ENCODE results near the gene MFGE8. TPM values are rescaled to one million over a fixed set of nuclear protein-coding genes. Genes with fewer than 3 reads are reported as not detected.
A peak's percentile ranks its signal among the peaks of the same experiment; 100 is the strongest.

Gene MFGE8
- total RNA-seq, 1 experiment from 2014 or later = 38.1 TPM

DNA sequence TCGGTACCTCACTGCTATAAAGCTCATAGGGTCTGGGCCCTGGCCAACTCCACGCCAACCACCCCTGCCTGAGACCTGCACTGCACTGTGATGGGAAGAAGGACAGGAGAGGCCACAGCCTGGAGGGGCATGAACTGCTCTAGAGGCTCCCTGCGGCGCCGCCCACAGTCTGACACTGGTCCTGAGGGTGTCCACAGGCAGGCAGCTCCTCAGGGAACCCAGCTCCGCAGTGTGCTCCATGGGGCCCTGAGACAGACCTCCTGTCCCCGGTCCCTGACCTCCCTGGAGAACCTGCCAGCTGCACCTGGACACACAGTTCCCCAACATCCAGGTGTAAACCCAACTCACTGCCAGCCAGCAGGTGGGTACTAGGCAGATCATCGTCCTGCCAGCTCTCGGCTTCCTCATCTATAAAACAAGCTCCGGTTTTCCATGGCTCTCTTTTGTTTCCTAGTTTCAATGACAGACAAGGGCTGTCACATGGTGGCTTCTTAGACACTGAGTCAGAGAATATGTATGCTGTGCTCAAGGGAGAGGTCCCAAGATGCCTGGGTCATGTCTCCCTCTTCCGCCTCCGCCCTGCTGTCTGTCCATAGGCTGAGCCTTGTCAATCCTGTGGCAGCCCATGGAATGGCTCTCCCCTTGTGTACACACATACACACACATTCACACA lies 12.7 kb downstream of the MFGE8 start:
- DNase-seq (ENCODE audit: low spot score) = peak; percentile 74

GRCh38 chr15:88899251-88899650 lies 13.9 kb downstream of the MFGE8 start:
- DNase-seq (ENCODE audit: low spot score) = no peak

DNA sequence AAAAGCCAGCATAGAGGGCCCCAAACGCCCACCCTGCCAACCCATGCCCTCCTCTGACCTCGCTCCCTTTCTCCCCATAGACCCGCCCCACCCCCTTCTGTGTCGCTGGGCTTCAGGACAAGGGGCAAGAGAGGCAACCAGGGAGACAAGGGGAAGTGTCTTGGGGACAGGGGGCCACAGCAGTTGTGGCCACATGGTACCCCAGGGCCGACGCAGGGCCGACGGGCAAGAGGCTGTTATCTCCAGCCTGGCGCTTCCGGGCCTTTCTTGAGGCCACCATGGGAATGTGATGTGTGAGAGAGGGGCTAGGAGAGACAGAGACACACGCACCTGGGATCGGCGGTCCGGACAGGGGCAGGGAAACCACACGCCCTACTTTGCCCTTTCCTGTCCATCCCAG lies 14.4 kb downstream of the MFGE8 start:
- DNase-seq (ENCODE audit: low spot score) = no peak

DNA sequence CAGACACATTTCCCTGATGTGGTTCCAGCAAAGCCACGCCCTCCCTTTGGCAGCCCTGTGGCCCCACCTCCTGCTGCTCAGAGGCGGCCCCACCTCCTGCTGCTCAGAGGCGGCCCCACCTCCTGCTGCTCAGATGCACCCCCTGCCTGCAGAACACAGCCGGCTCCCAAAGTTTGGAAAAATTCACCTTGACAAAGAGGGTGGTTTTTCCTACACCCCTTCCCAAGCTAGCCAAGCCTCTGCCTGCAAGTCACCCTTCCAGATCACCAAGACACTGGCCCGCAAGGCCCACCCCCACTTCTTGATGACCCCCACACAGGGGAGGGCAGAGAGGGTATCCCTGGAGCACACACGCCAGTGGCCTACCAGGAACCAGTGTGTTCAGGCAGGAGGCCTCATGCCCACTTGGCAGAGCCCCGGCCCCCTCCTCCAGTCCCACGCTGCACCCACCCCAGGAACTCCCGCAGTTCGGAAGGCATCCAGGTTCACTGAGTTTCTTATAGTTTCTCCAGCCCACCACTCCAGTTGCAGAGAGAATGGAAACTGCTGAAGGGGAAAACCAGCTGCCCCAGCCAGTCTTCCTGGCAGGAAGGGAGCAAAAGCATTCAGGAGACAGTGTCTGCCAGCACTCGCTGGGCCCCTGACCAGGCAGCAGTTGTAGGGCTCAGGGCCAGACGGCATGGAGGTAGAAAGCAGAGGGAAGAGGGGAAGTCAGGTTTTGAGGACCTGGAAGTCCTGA lies 15.6 kb downstream of the MFGE8 start:
- peak; percentile 87 for DNase-seq (ENCODE audit: low spot score)

DNA sequence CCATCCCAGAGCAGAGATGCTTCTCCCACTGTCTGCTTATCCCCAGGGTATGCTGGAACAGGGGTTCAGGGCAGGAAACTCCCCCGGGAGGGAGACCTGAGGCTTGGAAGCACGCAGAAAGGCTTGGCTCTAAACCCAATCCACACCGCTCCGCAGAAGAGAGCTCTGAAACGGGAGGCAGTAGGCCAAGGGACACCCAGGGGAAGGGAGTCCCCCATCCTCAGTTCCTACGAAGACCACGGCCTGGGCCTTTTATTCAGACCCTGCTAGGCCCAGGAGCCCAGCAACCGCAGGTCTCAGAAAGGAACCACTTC lies 16.1 kb downstream of the MFGE8 start:
- DNase-seq (ENCODE audit: low spot score) = no peak

DNA sequence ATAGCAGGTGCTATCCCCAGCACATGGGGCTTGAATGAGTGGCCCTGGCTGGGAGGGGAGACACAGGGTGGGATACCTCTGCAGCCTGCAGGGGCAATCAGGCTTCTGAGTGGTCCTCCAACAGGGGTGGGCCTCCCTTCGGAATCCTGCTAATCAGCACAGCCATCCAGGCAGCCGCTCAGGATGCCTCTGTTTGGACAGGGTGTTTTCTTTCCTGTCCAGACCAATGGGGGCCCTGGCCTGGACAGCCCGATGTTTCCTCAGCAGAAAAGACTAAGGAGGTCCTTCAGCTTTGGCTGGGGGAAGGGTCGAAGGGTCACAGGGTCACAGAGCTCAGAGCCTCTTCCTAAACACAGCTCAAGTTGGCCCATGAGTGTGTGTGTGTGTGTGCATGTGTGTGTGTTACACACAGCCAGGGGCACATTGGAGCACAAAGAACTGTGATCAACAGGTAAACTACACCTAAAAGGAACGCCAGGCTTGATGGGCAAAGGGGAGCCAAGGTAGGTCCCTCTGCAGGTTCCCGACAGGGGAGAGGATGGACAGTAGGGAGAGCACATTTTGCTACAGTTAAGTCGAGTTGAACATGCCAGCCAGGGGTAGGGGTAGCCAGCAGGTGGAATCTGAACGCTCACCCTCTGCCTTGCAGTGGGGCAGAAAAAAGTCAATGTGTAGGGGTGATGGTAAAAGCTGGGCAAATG lies 16.7 kb downstream of the MFGE8 start:
- DNase-seq (ENCODE audit: low spot score) = no peak

DNA sequence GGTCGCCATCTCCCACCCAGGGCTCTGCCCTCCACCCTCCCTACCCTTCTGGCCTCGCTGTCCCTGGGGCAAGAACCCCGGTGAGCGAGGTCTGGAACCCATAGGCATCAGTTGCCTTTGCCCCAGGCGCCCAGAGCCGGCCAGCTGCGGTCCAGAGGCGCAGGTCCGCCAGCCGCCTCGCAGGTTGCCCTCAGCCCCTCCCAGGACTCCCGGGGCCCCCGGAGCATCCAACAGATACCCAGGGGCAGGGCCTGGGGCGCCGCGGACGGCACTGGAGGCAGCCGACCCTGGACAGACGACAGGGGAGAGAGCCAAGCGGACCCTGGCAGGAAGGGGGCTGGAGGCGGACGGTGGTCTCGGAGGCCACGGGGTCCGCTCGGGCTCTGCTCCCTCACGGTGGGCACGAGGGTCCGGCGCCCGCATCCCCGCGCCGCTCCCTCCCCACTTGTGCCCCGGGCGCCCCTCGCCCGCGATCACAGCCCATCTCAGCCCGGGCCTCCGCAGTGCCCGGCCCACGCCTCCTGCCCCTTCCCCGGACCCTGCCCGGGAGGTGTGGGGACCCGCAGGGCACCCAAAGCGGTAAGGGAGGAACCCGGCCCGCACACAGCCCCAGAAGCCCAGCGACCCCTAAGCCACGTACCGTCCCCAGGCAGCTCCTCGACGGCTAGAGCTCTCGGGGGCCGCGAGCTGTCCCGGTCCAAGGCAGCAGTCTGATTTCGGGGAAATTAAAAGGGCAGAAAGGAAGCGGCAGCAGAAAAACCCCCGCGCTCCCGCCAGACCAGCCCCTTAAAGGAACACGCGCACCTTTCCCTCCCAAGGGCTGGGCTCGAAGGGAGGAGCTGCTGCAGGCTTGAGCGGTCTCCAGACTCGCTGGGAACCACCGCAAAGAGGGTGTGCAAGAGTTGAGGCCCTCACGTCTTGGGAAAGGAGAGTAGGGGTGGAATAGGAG lies 18.1 kb downstream of the MFGE8 start, which contains the start of gene HAPLN3:
Gene HAPLN3 (minus strand): TSS at position 726 of the 949 bp plus-strand sequence. CDS start 8,246 bp downstream, outside the sequence.
- DNase-seq (ENCODE audit: low spot score) = peak; percentile 33

- DNase-seq (ENCODE audit: low spot score) = peak; percentile 84
Observed at GRCh38 chr15:88894348-88894818, 18.8 kb downstream of the MFGE8 start.

DNA sequence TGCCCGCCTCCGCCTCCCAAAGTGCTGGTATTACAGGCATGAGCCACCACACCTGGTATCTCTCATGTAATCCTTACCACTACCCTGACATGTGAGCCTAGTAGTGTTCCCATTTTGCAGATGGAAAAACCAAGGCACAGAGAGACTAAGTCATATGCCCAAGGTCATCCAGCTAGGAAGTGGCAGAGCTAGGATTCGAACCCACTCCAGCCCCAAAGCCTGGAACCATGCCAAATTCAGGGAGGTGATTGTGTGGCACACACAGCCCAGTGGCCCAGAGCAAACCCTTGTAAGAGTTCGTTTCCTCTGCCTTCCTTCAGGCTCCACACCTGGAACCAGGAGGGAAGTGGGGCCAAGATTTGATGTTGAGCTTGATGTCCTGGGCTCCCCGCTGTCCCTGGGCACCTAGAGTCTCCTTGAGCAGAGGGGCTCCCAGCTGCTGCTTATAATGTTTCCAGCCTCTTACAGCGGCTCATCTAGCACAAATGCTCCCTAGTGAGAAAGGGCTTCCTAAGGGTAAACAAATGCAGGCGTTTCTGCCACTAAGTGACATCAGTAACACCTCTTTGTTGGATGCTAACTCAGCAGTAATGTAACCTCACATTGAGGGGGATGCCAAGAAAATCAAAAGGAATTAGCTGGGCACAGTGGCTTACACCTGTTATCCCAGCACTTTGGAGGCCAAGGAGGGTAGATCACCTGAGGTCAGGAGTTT lies 21.5 kb downstream of the MFGE8 start:
- no peak for DNase-seq (ENCODE audit: low spot score)

DNA sequence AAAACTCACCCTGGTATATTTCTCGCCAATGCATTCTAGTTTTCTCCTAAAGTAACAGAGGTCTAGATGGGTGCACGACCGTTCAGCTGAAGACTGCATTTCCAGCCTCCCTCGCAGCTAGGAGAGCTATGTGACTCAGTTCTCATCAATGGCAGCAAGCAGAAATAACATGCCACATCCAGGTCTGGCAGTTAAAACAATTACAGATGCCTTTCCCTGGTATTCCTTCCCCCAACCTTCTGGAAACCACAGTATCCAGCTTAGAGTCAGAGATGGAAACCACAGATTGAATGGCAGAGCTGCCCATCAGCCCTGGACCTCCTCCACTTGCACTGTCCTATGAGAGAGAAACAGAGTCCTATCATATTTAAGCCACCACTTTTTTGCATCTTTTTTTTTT lies 22.7 kb downstream of the MFGE8 start:
- DNase-seq (ENCODE audit: low spot score) = no peak

GRCh38 chr15:88888719-88889118 lies 24.5 kb downstream of the MFGE8 start:
- no peak for DNase-seq (ENCODE audit: low spot score)

DNA sequence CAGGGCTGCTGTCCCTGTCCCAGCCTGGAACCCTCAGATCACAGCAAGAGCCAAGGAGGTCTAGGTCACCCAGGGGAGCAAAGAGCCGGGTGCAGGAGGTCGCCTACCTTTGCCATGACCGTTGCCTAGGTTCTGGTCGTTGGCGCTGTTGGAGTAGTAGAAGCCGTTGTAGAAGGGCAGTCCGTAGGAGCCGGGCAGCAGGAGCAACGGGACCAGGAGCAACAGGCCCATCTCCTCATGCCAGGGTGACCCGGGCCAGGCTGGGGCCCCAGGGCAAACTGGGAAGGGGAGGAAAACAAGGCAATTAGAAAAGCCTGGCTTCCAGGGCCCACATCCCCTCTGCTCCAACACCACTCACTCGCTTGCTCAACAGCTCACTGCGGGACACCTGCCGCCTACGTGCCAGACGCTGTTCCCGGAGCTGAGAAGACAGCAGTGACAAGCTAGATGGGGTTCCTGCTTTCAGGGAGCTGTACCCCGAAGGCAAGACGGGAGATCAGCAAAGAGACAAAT lies 26.1 kb downstream of the MFGE8 start:
- no peak for DNase-seq (ENCODE audit: low spot score)

DNA sequence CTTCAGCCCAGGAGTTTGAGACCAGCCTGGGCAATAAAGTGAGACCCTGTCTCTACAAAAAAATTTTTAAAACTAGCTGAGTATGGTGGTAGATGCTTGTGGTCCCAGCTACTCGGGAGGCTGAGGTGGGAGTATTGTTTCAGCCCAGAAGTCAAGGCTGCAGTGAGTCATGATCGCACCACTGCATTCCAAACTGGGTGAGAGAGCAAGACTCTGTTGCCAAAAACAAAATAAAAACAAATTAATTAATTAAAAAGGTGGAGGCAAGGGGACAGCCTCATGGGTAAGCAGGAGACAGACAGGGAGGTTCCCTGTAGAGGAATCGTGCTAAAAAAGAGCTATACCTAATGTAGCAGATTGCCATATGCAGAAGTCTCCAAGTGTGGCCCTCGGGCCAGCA lies 30.4 kb downstream of the MFGE8 start:
- DNase-seq (ENCODE audit: low spot score) = no peak

GRCh38 chr15:88881775-88882174 lies 31.4 kb downstream of the MFGE8 start:
- DNase-seq (ENCODE audit: low spot score) = no peak

- DNase-seq (ENCODE audit: low spot score) = no peak
Observed at GRCh38 chr15:88880944-88881740, 32.0 kb downstream of the MFGE8 start.

DNA sequence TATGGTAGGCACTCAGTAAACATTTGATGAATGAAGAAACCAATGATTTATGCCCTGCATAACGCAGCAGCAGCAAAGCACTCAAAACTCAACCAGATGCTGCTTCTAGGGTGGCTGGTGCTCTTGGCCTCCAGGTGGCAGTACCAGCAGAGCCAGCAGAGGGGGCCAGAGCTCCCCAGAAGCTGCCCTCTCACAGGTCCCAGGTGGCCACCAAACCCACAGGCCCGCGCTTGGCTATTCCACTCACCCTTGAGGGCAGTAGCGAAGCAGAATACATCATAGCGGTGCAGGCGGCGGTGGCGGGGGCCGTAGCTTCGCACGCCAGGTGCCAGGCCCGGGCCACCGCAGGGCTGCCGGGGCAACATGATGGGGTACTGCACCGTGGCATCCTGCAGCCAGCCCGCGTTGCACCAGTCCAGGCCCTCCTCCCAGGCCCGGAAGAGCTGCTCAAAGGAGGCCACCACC lies 34.4 kb downstream of the MFGE8 start:
- peak; percentile 79 for DNase-seq (ENCODE audit: low spot score)

- DNase-seq (ENCODE audit: low spot score) = no peak
Observed at GRCh38 chr15:88877906-88878305, 35.3 kb downstream of the MFGE8 start.

DNA sequence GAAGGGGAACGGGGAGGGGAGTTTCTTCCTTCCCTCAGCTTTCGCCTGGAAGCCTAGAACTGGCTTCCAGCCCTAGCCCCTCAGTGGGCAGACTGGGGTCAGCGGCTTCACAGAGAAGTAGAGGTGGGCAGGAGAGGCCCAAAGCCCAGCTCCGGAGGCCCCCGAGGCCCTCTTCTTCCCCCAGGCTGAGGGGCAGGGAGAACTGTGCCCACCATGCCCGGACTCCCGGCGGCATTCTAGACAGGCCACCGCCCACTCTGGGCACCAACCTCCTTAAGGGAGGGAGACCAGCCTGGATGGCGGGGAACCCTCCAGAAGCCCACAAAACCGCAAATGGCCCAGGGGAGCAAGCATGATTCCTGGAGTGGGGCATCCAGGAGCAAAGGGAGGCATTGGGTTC lies 35.8 kb downstream of the MFGE8 start:
- no peak for DNase-seq (ENCODE audit: low spot score)

DNA sequence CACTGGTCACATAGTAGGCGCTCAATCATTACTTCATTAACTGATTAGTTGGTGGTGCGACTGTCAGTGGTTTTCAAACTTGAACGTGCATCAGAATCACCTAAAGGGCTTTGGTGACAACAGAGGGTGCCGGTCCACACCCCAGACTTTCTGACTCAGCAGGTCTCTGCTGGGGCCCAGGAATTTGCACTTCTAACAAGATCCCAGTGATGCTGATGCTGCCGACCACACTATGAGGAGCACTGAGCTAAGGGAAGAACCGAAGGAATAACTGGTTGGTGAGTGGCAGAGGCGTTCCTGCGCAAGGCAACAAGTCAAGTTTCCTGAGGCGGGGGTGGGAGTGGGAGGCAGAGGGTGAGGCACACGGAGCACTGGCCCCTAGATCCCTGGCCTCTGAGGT lies 36.6 kb downstream of the MFGE8 start:
- no peak for DNase-seq (ENCODE audit: low spot score)

DNA sequence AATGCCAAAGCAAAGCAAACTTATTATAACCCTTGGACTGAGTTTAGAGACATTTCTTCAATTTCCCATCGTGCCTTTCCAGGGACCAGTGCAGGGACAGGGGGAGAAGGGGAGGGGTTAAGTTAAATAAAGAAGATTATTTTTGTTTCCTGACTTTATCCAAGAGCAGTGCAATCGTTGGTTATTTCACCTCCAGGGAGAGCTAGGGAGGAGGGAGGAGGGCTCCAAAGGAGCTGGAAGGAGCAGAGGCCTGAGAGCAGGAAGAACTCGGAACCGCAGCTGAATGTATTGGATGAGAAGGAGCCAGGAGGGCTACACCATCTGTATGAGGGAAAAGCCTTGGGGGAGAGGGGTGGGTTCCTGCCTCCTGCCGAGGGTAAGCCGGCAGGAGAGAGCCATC lies 38.5 kb downstream of the MFGE8 start:
- DNase-seq (ENCODE audit: low spot score) = no peak
